Naive thymus-derived CD4-positive, alpha-beta T cell (primary cell): Measurements from ENCODE around the gene RILPL1. TPM values are rescaled to one million over a fixed set of nuclear protein-coding genes. Genes with fewer than 3 reads are reported as not detected.
"Not testable (repeated sequence)": the region's sequence is repeated elsewhere in the genome, so short reads cannot be mapped to it uniquely, and the experiment has no call there.

Experiments
- ATAC-seq: fragments of 150-1000 bp; cut with Tn5 transposase; 2 replicates; pipeline ENCODE4 v1.10.0; 2021; ENCODE audit warnings: mild to moderate bottlenecking, moderate library complexity
- CTCF ChIA-PET: fragments of 350-600 bp; sonication (Branson Sonifier 250); formaldehyde crosslinking; loops from one replicate; lab custom pipeline; 2021; ENCODE audit warnings: antibody characterized with exemption; lab: Charles Lee
- POLR2A ChIA-PET: fragments of 350-600 bp; sonication (Branson Sonifier 250); formaldehyde crosslinking; loops from one replicate; lab custom pipeline; 2021; ENCODE audit warnings: antibody characterized with exemption, inconsistent platforms; lab: Charles Lee
- DNase-seq, 9 donors: peaks; one replicate each; pipeline versions ENCODE4 v3.0.0 to v3.0.0-alpha.2; 2020 to 2022; ENCODE audit warnings: mixed read lengths in 1 of 9
- H3K27ac ChIP-seq: one replicate; pipeline ENCODE4 v1.7.0; 2013; ENCODE audit warnings: mild to moderate bottlenecking, low read depth, low read length, moderate library complexity
- H3K27me3 ChIP-seq, 2 donors: one replicate each; pipeline ENCODE4 v1.7.0; 2013; ENCODE audit warnings: low read length in 2 of 2, mild to moderate bottlenecking in 2 of 2, moderate library complexity in 2 of 2; ENCODE audit not compliant: control insufficient read depth in 2 of 2, insufficient read depth in 2 of 2
- H3K36me3 ChIP-seq, 3 experiments: 1 replicate in 2 of 3; 2 replicates in 1 of 3; pipeline ENCODE4 v1.7.0; 2013; ENCODE audit warnings: low read length in 3 of 3, mild to moderate bottlenecking in 3 of 3, moderate library complexity in 1 of 3; ENCODE audit not compliant: insufficient read depth in 3 of 3, control insufficient read depth in 2 of 3
- H3K4me1 ChIP-seq, 2 donors: one replicate each; pipeline ENCODE4 v1.7.0; 2013; ENCODE audit warnings: low read length in 2 of 2, mild to moderate bottlenecking in 2 of 2, moderate library complexity in 1 of 2; ENCODE audit not compliant: control insufficient read depth in 2 of 2, insufficient read depth in 2 of 2
- H3K4me3 ChIP-seq: 2 replicates; pipeline ENCODE4 v1.7.0; 2013; ENCODE audit warnings: mild to moderate bottlenecking, low read length
- H3K9me3 ChIP-seq, 3 experiments: 1 replicate in 2 of 3; 2 replicates in 1 of 3; pipeline ENCODE4 v1.7.0; 2013; ENCODE audit warnings: low read length in 3 of 3; ENCODE audit not compliant: control insufficient read depth in 2 of 3
- H3K27ac Mint-ChIP-seq, 9 donors: one replicate each; pipeline ENCODE4 v1.8.0; 2020 to 2022; ENCODE audit warnings: mixed read lengths in 9 of 9, mild to moderate bottlenecking in 8 of 9, moderate library complexity in 5 of 9, inconsistent platforms in 2 of 9
- H3K27me3 Mint-ChIP-seq, 5 donors: one replicate each; pipeline ENCODE4 v1.8.0; 2021 to 2022; ENCODE audit warnings: mixed read lengths in 5 of 5, mild to moderate bottlenecking in 1 of 5
- H3K36me3 Mint-ChIP-seq, 5 donors: one replicate each; pipeline ENCODE4 v1.8.0; 2020 to 2022; ENCODE audit warnings: mixed read lengths in 5 of 5, mild to moderate bottlenecking in 3 of 5, inconsistent platforms in 1 of 5
- H3K4me1 Mint-ChIP-seq, 7 donors: one replicate each; pipeline ENCODE4 v1.8.0; 2020 to 2022; ENCODE audit warnings: mixed read lengths in 7 of 7, mild to moderate bottlenecking in 3 of 7, inconsistent platforms in 1 of 7
- H3K4me3 Mint-ChIP-seq, 10 donors: one replicate each; pipeline ENCODE4 v1.8.0; 2020 to 2022; ENCODE audit warnings: mild to moderate bottlenecking in 10 of 10, mixed read lengths in 10 of 10, moderate library complexity in 6 of 10, inconsistent platforms in 2 of 10
- H3K9me3 Mint-ChIP-seq, 11 donors: one replicate each; pipeline ENCODE4 v1.8.0; 2020 to 2022; ENCODE audit warnings: mixed read lengths in 11 of 11, mild to moderate bottlenecking in 4 of 11, inconsistent platforms in 1 of 11, moderate library complexity in 1 of 11
- intact Hi-C, 2 donors: fragments of 100-400 bp; cut with micrococcal nuclease; formaldehyde crosslinking; loops; one replicate each; pipeline ENCODE4 v1.15.1; 2023
- polyA plus RNA-seq, 2 donors: library from polyadenylated mRNA; unstranded; fragments of 300-500 nt; fragmentation: Illumina TruSeq; gene quantifications; one replicate each; pipeline ENCODE4 v1.2.3, GENCODE V29; 2021
- total RNA-seq, 6 experiments: library from RNA in 5 of 6; stranded (reverse) in 5 of 6; gene quantifications; 1 replicate in 5 of 6; 2 replicates in 1 of 6; pipeline ENCODE4 v1.2.3 and lab custom pipeline; 2021 to 2026

Gene RILPL1
- total and polyA plus RNA-seq, 7 experiments from 2014 or later: 0.29 to 9.2 (median 3.6) TPM; not detected in 1

GRCh38 chr12:123452276-123452550 is 81.3 kb downstream of the RILPL1 start:
- H3K4me3 ChIP-seq, H3K9me3 Mint-ChIP-seq, H3K4me3 Mint-ChIP-seq, H3K36me3 Mint-ChIP-seq, H3K9me3 ChIP-seq, H3K4me1 ChIP-seq, H3K27ac ChIP-seq, H3K27me3 Mint-ChIP-seq, intact Hi-C loops, ATAC-seq, H3K27me3 ChIP-seq, H3K36me3 ChIP-seq: not testable (repeated sequence)
- ChIA-PET POLR2A (interaction anchor here (0.6 to 7.3 kb wide), 3 partner anchors 16 to 191 kb away, joined by 3 to 48 read pairs (median 4); partner anchors contain the start of gene RILPL2), CTCF (interaction anchor here (1.0 kb wide), 1 partner anchor 22 kb away, joined by 3 read pairs; no protein-coding TSS in a partner anchor)
- DNase-seq: peak in 2 of 9 donors; percentile 27 to 43
- peaks cover 0 to 21% (median 15%) of the 10 kb centered on the region in 7 donors for H3K4me1 Mint-ChIP-seq
- peak overlapping the region in 5 of 9 donors; percentile 53 to 85 (median 59) for H3K27ac Mint-ChIP-seq

GRCh38 chr12:123450636-123451035 is 82.9 kb downstream of the RILPL1 start:
- peaks cover 0 to 3% (median 0%) of the 10 kb centered on the region in 5 donors for H3K36me3 Mint-ChIP-seq
- no peak overlapping the region for H3K4me3 ChIP-seq
- H3K9me3 Mint-ChIP-seq: peaks cover 0 to 5% (median 0%) of the 10 kb centered on the region in 11 donors
- peaks cover 5 to 26% (median 24%) of the 10 kb centered on the region in 7 donors for H3K4me1 Mint-ChIP-seq
- peak overlapping the region in 4 of 9 donors; percentile 28 to 77 (median 53) for H3K27ac Mint-ChIP-seq
- CTCF ChIA-PET: no interaction called here
- no peaks in the 10 kb centered on the region for H3K9me3 ChIP-seq
- H3K27ac ChIP-seq: no peak overlapping the region
- intact Hi-C loops: no loop called here
- H3K36me3 ChIP-seq: no peaks in the 10 kb centered on the region
- H3K27me3 Mint-ChIP-seq: no peaks in the 10 kb centered on the region
- POLR2A ChIA-PET: interaction anchor here (1.1 to 7.3 kb wide), 3 partner anchors 8 to 15 kb away, joined by 3 to 74 read pairs (median 48); partner anchors contain the start of genes RILPL2 and SNRNP35
- ATAC-seq (no peak), DNase-seq (peak in 1 of 9 donors; percentile 40)
- H3K4me1 ChIP-seq: peaks cover 0 to 15% of the 10 kb centered on the region in 2 donors
- H3K27me3 ChIP-seq: no peaks in the 10 kb centered on the region
- H3K4me3 Mint-ChIP-seq: no peak overlapping the region

- Mint-ChIP-seq H3K27ac (peak overlapping the region; percentile 21 to 88 (median 79)), H3K4me3 (peak overlapping the region in 2 of 10 donors; percentile 52 to 74), H3K9me3 (peaks cover 0 to 5% (median 0%) of the 10 kb centered on the region in 11 donors), H3K4me1 (peaks cover 8 to 30% (median 28%) of the 10 kb centered on the region in 7 donors), H3K36me3 (peaks cover 0 to 3% (median 0%) of the 10 kb centered on the region in 5 donors), H3K27me3 (no peaks in the 10 kb centered on the region)
- ATAC-seq (no peak), DNase-seq (no peak)
- Histone ChIP-seq H3K27me3 (no peaks in the 10 kb centered on the region), H3K9me3 (no peaks in the 10 kb centered on the region), H3K27ac (no peak overlapping the region), H3K4me1 (peaks cover 0 to 18% of the 10 kb centered on the region in 2 donors), H3K36me3 (no peaks in the 10 kb centered on the region), H3K4me3 (no peak overlapping the region)
- CTCF ChIA-PET: no interaction called here
- intact Hi-C loops: loop anchor here in 1 of 2 donors (5.0 kb wide), 1 partner anchor 218 kb away; the partner anchor contains the start of genes MPHOSPH9 and MTRFR
- POLR2A ChIA-PET: interaction anchor here (1.1 to 7.3 kb wide), 4 partner anchors 9 to 25 kb away, joined by 3 to 74 read pairs (median 28); partner anchors contain the start of genes RILPL2 and SNRNP35
These were observed 83.7 kb downstream of the RILPL1 start for GRCh38 chr12:123449856-123450255.

GRCh38 chr12:123449249-123449733 is 84.2 kb downstream of the RILPL1 start:
- Histone ChIP-seq H3K4me3 (no peak overlapping the region), H3K9me3 (no peaks in the 10 kb centered on the region), H3K4me1 (peaks cover 0 to 18% of the 10 kb centered on the region in 2 donors), H3K36me3 (no peaks in the 10 kb centered on the region), H3K27ac (no peak overlapping the region), H3K27me3 (no peaks in the 10 kb centered on the region)
- intact Hi-C loops: loop anchor here in 1 of 2 donors (5.0 kb wide), 1 partner anchor 217 kb away; the partner anchor contains the start of genes MPHOSPH9 and MTRFR
- no peak for DNase-seq
- ChIA-PET POLR2A (interaction anchor here (0.7 to 7.3 kb wide), 7 partner anchors 8 to 922 kb away, joined by 3 to 74 read pairs (median 7); partner anchors contain the start of genes KNTC1, RILPL2, RSRC2 and SNRNP35), CTCF (interaction anchor here (0.8 to 1.5 kb wide), 3 partner anchors 9 to 134 kb away, joined by 3 to 10 read pairs (median 4); partner anchors contain the start of gene SNRNP35)
- H3K9me3 Mint-ChIP-seq: peaks cover 0 to 5% (median 0%) of the 10 kb centered on the region in 11 donors
- H3K36me3 Mint-ChIP-seq: peaks cover 0 to 3% (median 0%) of the 10 kb centered on the region in 5 donors
- peak overlapping the region; percentile 21 to 88 (median 79) for H3K27ac Mint-ChIP-seq
- H3K4me3 Mint-ChIP-seq: peak overlapping the region; percentile 6 to 74 (median 44)
- H3K27me3 Mint-ChIP-seq: no peaks in the 10 kb centered on the region
- ATAC-seq: peak; percentile 12
- H3K4me1 Mint-ChIP-seq: peaks cover 8 to 30% (median 28%) of the 10 kb centered on the region in 7 donors

- no peaks in the 10 kb centered on the region for H3K9me3 Mint-ChIP-seq
- H3K27me3 Mint-ChIP-seq: no peaks in the 10 kb centered on the region
- H3K36me3 ChIP-seq: no peaks in the 10 kb centered on the region
- DNase-seq: no peak
- H3K27ac Mint-ChIP-seq: peak overlapping the region; percentile 23 to 84 (median 58)
- no peak overlapping the region for H3K27ac ChIP-seq
- no peak for ATAC-seq
- H3K36me3 Mint-ChIP-seq: peaks cover 0 to 3% (median 0%) of the 10 kb centered on the region in 5 donors
- H3K4me1 ChIP-seq: peaks cover 0 to 18% of the 10 kb centered on the region in 2 donors
- H3K4me1 Mint-ChIP-seq: peaks cover 8 to 39% (median 28%) of the 10 kb centered on the region in 7 donors
- peak overlapping the region in 8 of 10 donors; percentile 4 to 67 (median 48) for H3K4me3 Mint-ChIP-seq
- intact Hi-C loops: loop anchor here in 1 of 2 donors (5.0 kb wide), 1 partner anchor 214 kb away; the partner anchor contains the start of genes MPHOSPH9 and MTRFR
- H3K27me3 ChIP-seq: no peaks in the 10 kb centered on the region
- POLR2A ChIA-PET: interaction anchor here (0.6 to 7.3 kb wide), 3 partner anchors 11 to 367 kb away, joined by 3 to 74 read pairs (median 48); partner anchors contain the start of genes RILPL2 and SNRNP35
- H3K4me3 ChIP-seq: no peak overlapping the region
- CTCF ChIA-PET: no interaction called here
- H3K9me3 ChIP-seq: no peaks in the 10 kb centered on the region
These were observed 87.2 kb downstream of the RILPL1 start for GRCh38 chr12:123446333-123446713.

- no peaks in the 10 kb centered on the region for H3K36me3 ChIP-seq
- H3K27ac ChIP-seq: no peak overlapping the region
- H3K27ac Mint-ChIP-seq: peak overlapping the region in 8 of 9 donors; percentile 52 to 84 (median 72)
- ATAC-seq: no peak
- intact Hi-C loops: loop anchor here in 1 of 2 donors (5.0 kb wide), 1 partner anchor 213 kb away; the partner anchor contains the start of genes MPHOSPH9 and MTRFR
- H3K9me3 ChIP-seq: no peaks in the 10 kb centered on the region
- H3K27me3 ChIP-seq: no peaks in the 10 kb centered on the region
- peak overlapping the region in 9 of 10 donors; percentile 4 to 67 (median 50) for H3K4me3 Mint-ChIP-seq
- H3K27me3 Mint-ChIP-seq: no peaks in the 10 kb centered on the region
- no peaks in the 10 kb centered on the region for H3K9me3 Mint-ChIP-seq
- H3K36me3 Mint-ChIP-seq: peaks cover 0 to 3% (median 0%) of the 10 kb centered on the region in 5 donors
- H3K4me1 ChIP-seq: peaks cover 0 to 18% of the 10 kb centered on the region in 2 donors
- H3K4me3 ChIP-seq: no peak overlapping the region
- DNase-seq: no peak
- ChIA-PET CTCF (no interaction called here), POLR2A (interaction anchor here (0.6 to 7.3 kb wide), 3 partner anchors 10 to 366 kb away, joined by 3 to 74 read pairs (median 48); partner anchors contain the start of genes RILPL2 and SNRNP35)
- peaks cover 8 to 39% (median 28%) of the 10 kb centered on the region in 7 donors for H3K4me1 Mint-ChIP-seq
These were observed 87.9 kb downstream of the RILPL1 start for GRCh38 chr12:123445388-123446332.
